ENCODE data around the gene DSTN. TPM values are rescaled to one million over a fixed set of nuclear protein-coding genes. Genes with fewer than 3 reads are reported as not detected.

DSTN gene
- total RNA-seq, 1 experiment from 2014 or later = 110 TPM

GRCh38 chr20:17560344-17561074, 9.4 kb upstream of the DSTN start:
- Mint-ChIP-seq H3K4me3 (ENCODE audit: low read depth, unreplicated experiment) (no peak overlapping the region), H3K9me3 (ENCODE audit: low read depth, unreplicated experiment) (no peaks in the 10 kb centered on the region), H3K27me3 (ENCODE audit: unreplicated experiment) (no peaks in the 10 kb centered on the region), H3K27ac (ENCODE audit: unreplicated experiment) (no peak overlapping the region), H3K4me1 (ENCODE audit: low read depth, unreplicated experiment) (peaks cover 9% of the 10 kb centered on the region), H3K36me3 (ENCODE audit: insufficient read depth, unreplicated experiment) (peaks cover 11% of the 10 kb centered on the region)
- DNase-seq = no peak
- intact Hi-C loops (cut with micrococcal nuclease; ENCODE audit: unreplicated experiment) = no loop called here
- no TSS peak for BruUV-seq (replicated peaks)
- no peak for TF ChIP-seq CTCF (IDR thresholded peaks at IDR 0.05; ENCODE audit: unreplicated experiment)
- CTCF ChIA-PET = interaction anchor here (0.6 kb wide), 1 partner anchor 396 kb away, joined by 5 read pairs; no protein-coding TSS in a partner anchor

GRCh38 chr20:17562804-17563305, 7.0 kb upstream of the DSTN start:
- Mint-ChIP-seq H3K27me3 (ENCODE audit: unreplicated experiment) (no peaks in the 10 kb centered on the region), H3K4me3 (ENCODE audit: low read depth, unreplicated experiment) (no peak overlapping the region), H3K4me1 (ENCODE audit: low read depth, unreplicated experiment) (peaks cover 13% of the 10 kb centered on the region), H3K27ac (ENCODE audit: unreplicated experiment) (peak overlapping the region; percentile 50), H3K9me3 (ENCODE audit: low read depth, unreplicated experiment) (no peaks in the 10 kb centered on the region), H3K36me3 (ENCODE audit: insufficient read depth, unreplicated experiment) (peaks cover 6% of the 10 kb centered on the region)
- CTCF ChIA-PET = no interaction called here
- no peak for TF ChIP-seq CTCF (IDR thresholded peaks at IDR 0.05; ENCODE audit: unreplicated experiment)
- no peak for DNase-seq
- intact Hi-C loops (cut with micrococcal nuclease; ENCODE audit: unreplicated experiment) = no loop called here
- no TSS peak for BruUV-seq (replicated peaks)

- no TSS peak for BruUV-seq (replicated peaks)
- no peaks in the 10 kb centered on the region for H3K9me3 Mint-ChIP-seq (ENCODE audit: low read depth, unreplicated experiment)
- H3K36me3 Mint-ChIP-seq (ENCODE audit: insufficient read depth, unreplicated experiment) = peaks cover 22% of the 10 kb centered on the region
- intact Hi-C loops (cut with micrococcal nuclease; ENCODE audit: unreplicated experiment) = no loop called here
- no peak for DNase-seq
- TF ChIP-seq CTCF (IDR thresholded peaks at IDR 0.05; ENCODE audit: unreplicated experiment) = no peak
- peaks cover 14% of the 10 kb centered on the region for H3K4me1 Mint-ChIP-seq (ENCODE audit: low read depth, unreplicated experiment)
- no peaks in the 10 kb centered on the region for H3K27me3 Mint-ChIP-seq (ENCODE audit: unreplicated experiment)
- CTCF ChIA-PET = no interaction called here
- no peak overlapping the region for H3K27ac Mint-ChIP-seq (ENCODE audit: unreplicated experiment)
- no peak overlapping the region for H3K4me3 Mint-ChIP-seq (ENCODE audit: low read depth, unreplicated experiment)
Measured at GRCh38 chr20:17565169-17565845, 4.6 kb upstream of the DSTN start.

- Mint-ChIP-seq H3K27ac (ENCODE audit: unreplicated experiment) (no peak overlapping the region), H3K4me1 (ENCODE audit: low read depth, unreplicated experiment) (peaks cover 8% of the 10 kb centered on the region), H3K27me3 (ENCODE audit: unreplicated experiment) (no peaks in the 10 kb centered on the region), H3K36me3 (ENCODE audit: insufficient read depth, unreplicated experiment) (peaks cover 30% of the 10 kb centered on the region), H3K4me3 (ENCODE audit: low read depth, unreplicated experiment) (no peak overlapping the region), H3K9me3 (ENCODE audit: low read depth, unreplicated experiment) (no peaks in the 10 kb centered on the region)
- CTCF ChIA-PET = no interaction called here
- no TSS peak for BruUV-seq (replicated peaks)
- TF ChIP-seq CTCF (IDR thresholded peaks at IDR 0.05; ENCODE audit: unreplicated experiment) = no peak
- intact Hi-C loops (cut with micrococcal nuclease; ENCODE audit: unreplicated experiment) = no loop called here
- no peak for DNase-seq
Measured at GRCh38 chr20:17566345-17566744, 3.5 kb upstream of the DSTN start.
